GM18951 (cell line): ENCODE results near the gene GPC5.

Experiments
- POLR2A ChIP-seq: IDR thresholded peaks from 4 replicates; pipeline ENCODE4 v1.6.1; 2011; ENCODE audit warnings: mild to moderate bottlenecking; ENCODE audit not compliant: insufficient read length, insufficient read depth; ENCODE audit errors: extremely low read depth
- in situ Hi-C: fragments of 300-500 bp; cut with MboI; formaldehyde crosslinking; loops from one replicate; pipeline ENCODE4 v1.12.0; 2022; ENCODE audit warnings: low sequenced_read_pairs, mixed read lengths, inconsistent platforms; ENCODE audit not compliant: unreplicated experiment

Gene GPC5

DNA sequence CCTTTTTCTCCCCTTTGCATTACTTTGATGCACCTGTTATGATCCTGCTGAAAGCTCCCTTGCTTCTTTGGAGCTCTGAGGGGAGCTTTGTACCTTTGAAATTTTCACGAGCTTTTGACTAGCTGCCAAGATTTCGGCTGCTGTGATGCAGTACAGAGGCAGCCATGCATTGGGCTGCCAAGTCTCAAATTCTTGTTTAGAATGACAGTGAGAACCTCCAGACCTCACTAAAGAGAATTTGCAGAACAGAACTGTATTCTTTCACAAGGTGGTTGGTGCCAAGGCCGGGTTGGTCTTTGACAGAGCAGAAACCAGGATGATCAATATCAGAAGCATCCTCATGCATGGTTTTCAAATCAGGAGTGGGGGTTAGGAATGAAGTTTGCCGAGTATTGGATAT, 414.8 kb downstream of the GPC5 start:
- in situ Hi-C loops, result no loop called here
- TF ChIP-seq POLR2A, result no peak

DNA sequence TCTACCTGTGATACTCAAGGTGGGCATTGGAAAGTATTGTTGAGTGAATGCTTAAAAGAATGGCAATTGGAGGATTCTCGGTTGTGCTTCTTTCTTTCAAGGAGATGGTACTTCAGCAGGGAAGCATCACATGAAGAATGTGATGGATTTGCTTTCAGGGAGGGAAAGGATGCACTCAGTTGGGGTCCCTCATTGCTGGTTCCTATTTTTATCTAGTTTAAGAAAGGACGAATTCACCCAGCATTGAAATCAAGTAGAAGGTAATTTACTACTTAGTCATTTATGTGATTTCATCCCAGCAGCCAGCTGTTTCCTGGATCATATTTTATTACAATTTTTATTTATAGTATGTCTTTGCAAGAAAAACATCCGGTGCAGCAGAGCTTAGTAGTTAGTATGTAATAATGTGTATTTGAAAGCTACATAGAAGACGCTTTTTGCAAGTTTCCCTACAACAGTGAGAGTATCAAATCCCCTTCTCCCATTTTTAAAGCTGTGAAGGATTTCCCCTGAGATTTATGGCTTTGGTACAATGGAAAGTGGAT, 417.9 kb downstream of the GPC5 start:
- TF ChIP-seq POLR2A, result no peak
- in situ Hi-C loops, result no loop called here

DNA sequence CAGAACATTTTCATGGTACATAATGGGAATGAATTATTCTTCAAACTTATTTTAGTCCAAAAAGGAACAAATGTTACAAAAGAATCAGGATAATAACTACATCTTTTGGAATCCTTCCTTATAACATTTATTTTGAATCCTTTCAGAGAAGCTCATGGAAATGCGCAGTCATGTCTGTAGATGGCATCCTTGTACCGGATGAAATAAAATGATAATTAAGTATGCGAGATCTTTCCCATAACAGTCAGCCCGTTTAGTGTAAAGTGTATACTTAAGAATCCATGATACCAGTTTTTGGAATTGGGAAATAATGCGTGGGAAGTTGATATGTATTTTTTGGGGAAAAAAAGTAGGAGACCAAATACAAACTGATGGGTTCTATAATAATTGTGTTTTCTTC, 418.8 kb downstream of the GPC5 start:
- no peak for TF ChIP-seq POLR2A

DNA sequence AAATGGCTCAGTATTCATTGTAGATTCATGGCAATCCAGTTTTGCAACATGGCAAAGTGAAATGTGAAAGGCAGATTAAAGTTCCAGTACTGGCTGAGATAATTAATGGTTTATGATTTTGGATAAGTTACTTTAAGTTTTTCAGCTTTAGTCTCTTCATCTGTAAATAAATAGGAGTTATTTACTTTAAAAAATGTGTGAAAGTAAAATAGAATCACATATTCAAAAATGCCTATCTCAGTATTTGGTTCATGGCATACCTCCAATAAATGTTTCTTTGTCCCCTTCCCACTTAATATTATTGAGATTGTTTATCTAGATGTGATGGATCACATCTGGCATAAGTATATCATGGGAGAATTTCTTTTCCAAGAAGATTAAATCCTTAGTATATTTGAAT, 426.0 kb downstream of the GPC5 start:
- in situ Hi-C loops, result no loop called here
- no peak for TF ChIP-seq POLR2A

More for the DNA sequence above, 418.8 kb downstream of the GPC5 start:
- in situ Hi-C loops, result no loop called here

DNA sequence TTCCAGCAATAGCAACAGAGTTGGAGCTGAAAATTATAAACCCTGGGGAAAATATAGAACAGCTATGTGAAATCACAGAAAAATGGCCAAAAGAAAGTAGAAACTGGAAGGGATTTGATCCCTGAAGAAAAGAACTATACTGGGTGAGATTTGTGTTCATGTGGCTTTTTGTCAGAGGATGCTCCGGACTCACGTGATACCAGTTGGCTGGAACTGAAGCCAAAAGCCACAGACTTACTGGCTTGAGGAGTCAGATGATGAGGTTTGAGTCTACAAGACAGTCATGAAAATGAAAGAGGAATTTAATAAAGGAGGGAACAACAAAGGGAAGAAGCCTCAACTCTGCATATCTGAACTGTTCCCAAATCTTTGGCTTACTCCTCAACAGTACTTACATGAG, 427.1 kb downstream of the GPC5 start:
- no peak for TF ChIP-seq POLR2A
- in situ Hi-C loops, result no loop called here

DNA sequence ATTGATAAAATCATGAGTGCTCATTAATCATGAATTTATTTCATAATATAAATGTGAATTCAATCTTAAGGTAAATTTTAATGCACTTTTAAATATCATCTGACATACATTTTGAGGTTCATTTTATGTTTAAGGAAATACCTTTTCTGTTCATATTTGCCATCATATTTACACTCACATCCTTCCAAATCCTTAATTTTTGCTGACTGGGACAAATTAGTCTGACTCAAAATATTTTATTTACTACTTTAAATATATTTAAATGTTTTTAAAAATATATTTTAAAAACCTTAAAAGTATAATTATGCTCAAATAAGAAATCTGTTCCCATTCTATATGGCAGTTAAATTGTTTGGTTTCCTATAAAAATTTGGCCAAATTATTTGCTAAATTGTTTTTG, 438.1 kb downstream of the GPC5 start:
- TF ChIP-seq POLR2A, result no peak

DNA sequence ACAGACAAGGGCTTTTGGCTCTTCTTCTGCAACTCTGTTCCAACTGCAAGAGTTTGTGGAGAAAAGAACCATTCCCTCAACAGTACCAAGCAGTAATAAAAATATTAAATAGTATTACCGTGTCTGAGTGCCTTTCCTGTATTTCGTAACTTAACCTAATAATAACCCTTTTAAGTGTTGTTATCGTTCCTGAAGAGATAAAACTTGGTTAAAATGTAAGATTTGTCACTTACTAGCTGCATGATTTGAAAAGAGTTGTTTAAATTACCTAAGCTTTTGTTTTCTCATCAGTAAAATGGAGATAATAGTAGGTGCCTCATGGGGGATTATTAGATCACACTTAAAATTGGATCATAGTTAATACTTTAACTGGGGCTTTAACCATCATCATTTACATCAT, 447.2 kb downstream of the GPC5 start:
- in situ Hi-C loops, result no loop called here
- TF ChIP-seq POLR2A, result no peak

More for the DNA sequence above, 438.1 kb downstream of the GPC5 start:
- in situ Hi-C loops, result no loop called here

DNA sequence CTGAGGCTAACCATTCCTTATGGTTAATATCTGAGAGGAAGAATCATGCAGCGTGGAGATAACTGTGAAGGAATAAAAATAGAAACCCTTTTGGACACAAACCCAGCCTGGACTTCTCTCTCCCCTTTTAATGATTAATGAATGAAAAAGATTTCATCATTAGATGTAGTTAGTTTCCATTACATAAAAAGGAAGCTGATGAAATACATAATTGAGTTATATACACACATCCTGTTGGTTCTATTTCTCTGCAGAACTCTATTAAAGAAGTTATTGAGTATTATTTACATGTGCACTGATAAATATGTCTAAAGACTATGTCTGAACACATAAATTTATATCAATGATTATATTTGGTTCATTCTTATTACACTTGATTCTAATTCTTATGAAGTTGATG, 465.3 kb downstream of the GPC5 start:
- in situ Hi-C loops, result no loop called here
- TF ChIP-seq POLR2A, result no peak

DNA sequence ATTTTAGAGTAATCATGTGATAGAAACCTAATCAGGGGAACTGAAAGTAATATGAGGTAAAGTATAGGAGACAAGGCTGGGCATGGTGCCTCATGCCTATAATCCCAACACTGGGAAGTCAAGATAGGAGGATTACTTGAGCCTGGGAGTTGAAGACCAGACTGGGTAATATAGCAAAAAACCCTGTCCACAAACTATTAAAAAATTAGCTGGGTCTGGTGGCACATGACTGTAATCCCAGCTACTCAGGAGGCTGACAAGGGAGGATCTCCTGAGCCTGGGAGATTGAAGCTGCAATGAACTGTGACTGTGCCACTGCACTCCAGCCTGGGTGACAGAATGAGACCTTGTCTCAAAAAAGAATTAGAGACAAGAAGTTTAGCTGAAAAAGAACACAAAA, 469.9 kb downstream of the GPC5 start:
- no peak for TF ChIP-seq POLR2A
- in situ Hi-C loops, result no loop called here

DNA sequence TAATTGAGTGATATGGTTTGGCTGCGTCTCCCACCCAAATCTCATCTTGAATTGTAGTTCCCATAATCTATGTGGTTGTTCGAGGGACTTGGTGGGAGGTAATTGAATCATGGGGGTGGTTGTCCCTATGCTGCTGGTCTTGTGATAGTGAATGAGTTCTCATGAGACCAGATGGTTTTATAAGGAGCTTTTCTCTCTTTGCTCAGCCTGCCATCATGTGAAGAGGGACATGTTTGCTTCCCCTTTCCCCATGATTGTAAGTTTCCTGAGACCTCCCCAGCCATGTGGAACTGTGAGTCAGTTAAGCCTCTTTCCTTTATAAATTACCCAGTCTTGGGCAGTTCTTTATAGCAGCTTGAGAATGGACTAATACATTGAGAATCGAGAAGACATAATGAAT, 480.1 kb downstream of the GPC5 start:
- in situ Hi-C loops, result no loop called here
- no peak for TF ChIP-seq POLR2A

DNA sequence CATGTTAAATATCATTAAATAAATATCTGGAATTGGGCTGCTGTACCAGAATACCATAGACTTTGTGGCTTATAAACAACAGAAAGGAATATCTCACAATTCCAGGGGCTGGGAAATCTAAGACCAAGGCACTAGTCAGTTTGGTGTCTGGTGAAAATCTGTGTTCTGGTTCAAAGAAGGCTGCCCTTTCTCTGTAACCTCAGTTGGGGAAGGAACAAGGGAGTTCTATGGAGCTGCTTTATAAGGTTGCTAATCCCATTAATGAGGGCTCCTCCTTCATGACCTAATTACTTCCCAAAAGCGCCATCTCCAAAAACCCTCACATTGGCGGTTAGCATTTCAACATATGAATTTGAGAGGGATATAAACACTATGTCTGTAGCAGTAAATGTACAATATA, 480.9 kb downstream of the GPC5 start:
- no peak for TF ChIP-seq POLR2A
- in situ Hi-C loops, result no loop called here

DNA sequence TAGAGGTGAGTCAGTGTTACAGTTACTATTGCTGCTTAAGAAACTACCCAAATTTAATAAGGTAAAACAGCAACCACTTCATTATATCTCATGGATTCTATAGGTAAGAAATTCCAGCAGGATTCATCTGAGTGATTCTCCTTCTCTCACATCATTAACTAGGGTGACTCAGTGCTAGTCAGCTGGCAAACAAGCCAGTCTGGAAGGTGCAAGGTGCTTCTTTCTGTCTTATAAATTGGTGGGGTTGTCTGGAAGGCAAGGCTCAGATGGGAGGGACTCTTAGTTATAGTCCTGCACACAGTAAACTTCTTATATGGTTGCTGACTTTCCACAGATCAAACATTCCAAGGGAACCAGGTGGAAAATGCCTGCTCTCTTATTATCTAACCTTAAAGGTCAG, 484.5 kb downstream of the GPC5 start:
- in situ Hi-C loops, result no loop called here
- TF ChIP-seq POLR2A, result no peak

DNA sequence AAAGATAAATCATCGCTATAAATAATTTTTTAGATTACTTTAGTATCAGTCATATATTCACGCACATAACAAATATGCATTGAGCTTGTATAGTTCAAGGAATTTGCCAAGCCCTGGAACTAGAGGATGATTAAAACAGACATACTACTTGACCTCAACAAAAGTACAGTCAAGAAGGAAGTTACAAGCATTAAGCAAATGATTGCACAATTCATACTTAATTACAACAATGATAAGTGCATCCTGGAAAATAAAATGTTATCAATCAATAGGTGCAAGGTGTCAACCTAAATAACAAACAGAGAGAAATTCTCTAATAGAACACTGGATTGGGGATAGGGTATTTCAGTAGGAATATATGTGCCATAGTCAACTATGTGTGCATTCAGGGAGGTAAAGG, 491.2 kb downstream of the GPC5 start:
- in situ Hi-C loops, result no loop called here
- no peak for TF ChIP-seq POLR2A

DNA sequence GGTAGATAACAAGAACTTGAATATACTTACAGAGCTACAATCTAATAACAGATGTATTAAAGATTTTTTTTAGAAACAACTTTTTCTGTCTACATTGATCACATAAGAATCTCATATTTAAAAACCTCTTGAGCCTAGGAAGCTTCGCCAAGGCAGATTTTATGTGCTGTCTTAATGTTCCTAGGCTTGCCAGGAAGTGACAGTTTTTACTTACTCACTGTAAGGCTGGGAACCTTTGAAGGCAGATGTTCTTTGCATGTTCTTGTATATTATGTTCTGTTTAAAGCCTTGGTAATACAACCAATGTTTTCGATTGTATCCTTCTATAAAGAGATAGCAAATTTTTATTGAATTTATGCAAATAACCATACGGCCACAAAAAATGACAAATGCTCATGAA, 492.7 kb downstream of the GPC5 start:
- no peak for TF ChIP-seq POLR2A
- in situ Hi-C loops, result no loop called here

DNA sequence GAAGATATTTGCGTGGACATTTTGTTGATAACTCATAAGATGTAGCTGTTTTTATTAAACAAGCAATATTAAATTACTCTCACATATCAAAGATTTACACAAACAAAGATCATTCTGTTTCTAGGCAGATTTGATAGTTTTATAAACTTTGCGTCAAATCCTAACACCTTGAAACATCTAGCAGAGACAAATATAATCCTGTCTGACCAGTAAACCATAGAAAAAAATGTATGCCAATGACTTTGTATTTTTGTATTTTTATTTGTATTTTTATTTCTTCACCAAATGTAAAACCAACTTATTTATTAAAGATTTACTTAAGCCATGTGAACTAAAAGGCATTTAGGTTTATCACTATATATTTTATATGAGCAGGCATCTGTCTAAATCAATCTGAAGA, 494.6 kb downstream of the GPC5 start:
- TF ChIP-seq POLR2A, result no peak
- in situ Hi-C loops, result no loop called here
